HEK293T (cell line): ENCODE measurements around the gene FAM149B1.
"Not testable (repeated sequence)": the region's sequence is repeated elsewhere in the genome, so short reads cannot be mapped to it uniquely, and the experiment has no call there.

Experiments
- CTBP1 ChIP-seq: fragments of 450-650 bp; IDR thresholded peaks from 2 replicates; pipeline ENCODE4 v1.6.1; 2016; ENCODE audit warnings: borderline replicate concordance
- TARDBP ChIP-seq: fragments of 450-650 bp; IDR thresholded peaks from 2 replicates; pipeline ENCODE4 v1.6.1; 2016

DNA sequence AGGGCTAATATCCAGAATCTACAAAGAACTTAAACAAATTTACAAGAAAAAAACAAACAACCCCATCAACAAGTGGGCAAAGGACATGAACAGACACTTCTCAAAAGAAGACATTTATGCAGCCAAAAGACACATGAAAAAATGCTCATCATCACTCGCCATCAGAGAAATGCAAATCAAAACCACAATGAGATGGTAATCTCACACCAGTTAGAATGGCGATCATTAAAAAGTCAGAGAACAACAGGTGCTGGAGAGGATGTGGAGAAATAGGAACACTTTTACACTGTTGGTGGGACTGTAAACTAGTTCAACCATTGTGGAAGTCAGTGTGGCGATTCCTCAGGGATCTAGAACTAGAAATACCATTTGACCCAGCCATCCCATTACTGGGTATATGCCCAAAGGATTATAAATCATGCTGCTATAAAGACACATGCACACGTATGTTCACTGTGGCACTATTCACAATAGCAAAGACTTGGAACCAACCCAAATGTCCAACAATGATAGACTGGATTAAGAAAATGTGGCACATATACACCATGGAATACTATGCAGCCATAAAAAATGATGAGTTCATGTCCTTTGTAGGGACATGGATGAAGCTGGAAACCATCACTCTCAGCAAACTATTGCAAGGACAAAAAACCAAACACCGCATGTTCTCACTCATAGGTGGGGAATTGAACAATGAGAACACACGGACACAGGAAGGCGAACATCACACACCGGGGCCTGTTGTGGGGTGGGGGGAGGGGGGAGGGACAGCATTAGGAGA is 17.1 kb upstream of the FAM149B1 start:
- not testable (repeated sequence) for TF ChIP-seq CTBP1, TARDBP
